Liver (tissue), 9 donors: ENCODE measurements around the gene DMD. TPM values are rescaled to one million over a fixed set of nuclear protein-coding genes. Genes with fewer than 3 reads are reported as not detected.

Experiments used
- DNase-seq: peaks from one replicate; pipeline ENCODE4 v3.0.0-alpha.2; 2017; ENCODE audit warnings: low spot score
- H3K27ac ChIP-seq, 2 donors: one replicate each; pipeline ENCODE4 v1.7.0; 2013; ENCODE audit warnings: inconsistent platforms in 2 of 2, low read length in 2 of 2, control low read depth in 1 of 2, low read depth in 1 of 2, mild to moderate bottlenecking in 1 of 2
- H3K27me3 ChIP-seq, 4 donors: one replicate each; pipeline versions ENCODE4 v1.6.1 to v1.7.0; 2013; ENCODE audit warnings: low read length in 3 of 4, inconsistent platforms in 1 of 4, mild to moderate bottlenecking in 1 of 4, moderate library complexity in 1 of 4; ENCODE audit not compliant: control insufficient read depth in 4 of 4, insufficient read depth in 4 of 4
- H3K36me3 ChIP-seq, 4 donors: one replicate each; pipeline versions ENCODE4 v1.6.1 to v1.7.0; 2013; ENCODE audit warnings: low read length in 3 of 4, mild to moderate bottlenecking in 3 of 4, low read depth in 1 of 4, moderate library complexity in 1 of 4; ENCODE audit not compliant: control insufficient read depth in 4 of 4, insufficient read depth in 3 of 4
- H3K4me1 ChIP-seq, 4 donors: one replicate each; pipeline versions ENCODE4 v1.6.1 to v1.7.0; 2013; ENCODE audit warnings: low read length in 3 of 4, mild to moderate bottlenecking in 3 of 4, moderate library complexity in 1 of 4; ENCODE audit not compliant: control insufficient read depth in 4 of 4, insufficient read depth in 4 of 4
- H3K4me3 ChIP-seq, 3 donors: one replicate each; pipeline versions ENCODE4 v1.6.1 to v1.7.0; 2013; ENCODE audit warnings: low read length in 3 of 3, control low read depth in 1 of 3, low read depth in 1 of 3, mild to moderate bottlenecking in 1 of 3
- H3K9ac ChIP-seq, 2 donors: one replicate each; pipeline ENCODE4 v1.7.0; 2013; ENCODE audit warnings: low read length in 2 of 2, mild to moderate bottlenecking in 2 of 2, moderate library complexity in 2 of 2, control low read depth in 1 of 2, low read depth in 1 of 2
- H3K9me3 ChIP-seq, 4 donors: one replicate each; pipeline versions ENCODE4 v1.6.1 to v1.7.0; 2013; ENCODE audit warnings: low read length in 3 of 4; ENCODE audit not compliant: control insufficient read depth in 4 of 4
- EGR1 ChIP-seq, 2 donors: IDR thresholded peaks; 2 replicates each; pipeline ENCODE4 v1.6.1; 2016 to 2018; ENCODE audit warnings: antibody characterized with exemption in 2 of 2, low read depth in 2 of 2
- FOXA2 ChIP-seq: IDR thresholded peaks from 2 replicates; pipeline ENCODE4 v1.6.1; 2016; ENCODE audit warnings: antibody characterized with exemption
- GABPA ChIP-seq, 2 donors: IDR thresholded peaks in 1 of 2; conservative IDR thresholded peaks in 1 of 2; 2 replicates each; pipeline ENCODE4 v1.6.1; 2016; ENCODE audit warnings: antibody characterized with exemption in 2 of 2, mild to moderate bottlenecking in 1 of 2, moderate library complexity in 1 of 2
- HNF4A ChIP-seq, 2 donors: conservative IDR thresholded peaks; 2 replicates each; pipeline ENCODE4 v1.6.1; 2016; ENCODE audit warnings: antibody characterized with exemption in 2 of 2, mild to moderate bottlenecking in 2 of 2
- HNF4G ChIP-seq: IDR thresholded peaks from 2 replicates; pipeline ENCODE4 v1.6.1; 2016; ENCODE audit warnings: antibody characterized with exemption
- JUND ChIP-seq, 2 donors: IDR thresholded peaks; 2 replicates each; pipeline ENCODE4 v1.6.1; 2016; ENCODE audit warnings: antibody characterized with exemption in 2 of 2
- RAD21 ChIP-seq, 2 donors: IDR thresholded peaks; 2 replicates each; pipeline ENCODE4 v1.6.1; 2016; ENCODE audit warnings: antibody characterized with exemption in 2 of 2, mild to moderate bottlenecking in 2 of 2
- RXRA ChIP-seq, 2 donors: IDR thresholded peaks; 2 replicates each; pipeline ENCODE4 v1.6.1; 2017 to 2018; ENCODE audit warnings: antibody characterized with exemption in 2 of 2, mild to moderate bottlenecking in 1 of 2
- TAF1 ChIP-seq: conservative IDR thresholded peaks from 2 replicates; pipeline ENCODE4 v1.6.1; 2016; ENCODE audit warnings: antibody characterized with exemption, mild to moderate bottlenecking
- YY1 ChIP-seq: IDR thresholded peaks from 2 replicates; pipeline ENCODE4 v1.6.1; 2016; ENCODE audit warnings: antibody characterized with exemption, mild to moderate bottlenecking
- WGBS: extraction: QIAGEN DNeasy Blood & Tissue Kit; methylation state at CpG from one replicate; pipeline ENCODE4 v1.1.7; 2013; 5-methylcytosine and 5-hydroxymethylcytosine counted together
- polyA plus RNA-seq, 2 donors: library from polyadenylated mRNA; stranded (reverse) in 1 of 2; unstranded in 1 of 2; fragments of 200-250 nt in 1 of 2; fragments of >200 nt in 1 of 2; fragmentation: Nextera tagmentation in 1 of 2; extraction: Ambion mirVana in 1 of 2; gene quantifications; one replicate each; pipeline versions ENCODE4 v1.2.1 to v1.2.3, GENCODE V29; 2013 to 2015
- total RNA-seq, 2 donors: library from RNA; depleted of rRNA; stranded (reverse); fragments of >200 nt; gene quantifications; one replicate each; pipeline ENCODE4 v1.2.3, GENCODE V29; 2014
- TF ChIP-seq, protein P1 (sequence below): IDR thresholded peaks from 2 replicates; pipeline ENCODE4 v1.6.1; 2016; ENCODE audit warnings: antibody characterized with exemption
- TF ChIP-seq, protein P2 (sequence below): fragments of 150-350 bp; IDR thresholded peaks from 2 replicates; pipeline ENCODE4 v1.5.1; 2017; ENCODE audit warnings: improper control_type of control experiment, low read depth, low read length; ENCODE audit not compliant: missing input control
- TF ChIP-seq, protein P3 (sequence below): IDR thresholded peaks from 2 replicates; pipeline ENCODE4 v1.6.1; 2016; ENCODE audit warnings: antibody characterized with exemption
- donor health status: healthy.
- donor health status: healthy.
- donor health status: healthy.
- donor health status: healthy.
- donor health status: healthy.

The DMD gene
- total and polyA plus RNA-seq, 4 donors, result 14.6 to 61.9 (median 23.9) TPM

DNA sequence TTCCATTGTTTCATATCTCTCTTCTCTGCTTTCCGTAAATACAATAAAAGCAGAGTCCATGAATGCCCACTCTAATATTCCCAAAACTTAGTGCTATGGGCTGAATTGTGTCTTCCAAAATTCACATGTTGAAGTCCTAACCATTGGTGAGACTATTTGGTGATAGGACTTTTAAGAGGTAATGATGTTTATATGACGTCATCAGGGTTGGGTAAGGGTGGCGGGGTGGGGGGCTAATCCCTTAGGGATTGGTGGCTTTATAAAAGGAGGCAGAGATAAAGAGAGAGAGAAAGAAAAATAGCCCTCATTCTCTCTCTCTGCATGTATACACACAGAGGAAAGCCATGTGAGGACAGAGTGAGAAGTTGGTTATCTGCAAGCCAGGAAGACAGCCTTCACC lies 722.2 kb downstream of the DMD start:
- DNase-seq, result no peak
- Histone ChIP-seq H3K9me3 (no peaks in the 10 kb centered on the region), H3K4me1 (no peaks in the 10 kb centered on the region), H3K4me3 (no peak overlapping the region), H3K27me3 (no peaks in the 10 kb centered on the region), H3K36me3 (no peaks in the 10 kb centered on the region), H3K9ac (no peak overlapping the region), H3K27ac (no peak overlapping the region)
- TF ChIP-seq RAD21 (IDR thresholded peaks at IDR 0.05), result no peak
- no peak for TF ChIP-seq EGR1 (IDR thresholded peaks at IDR 0.05; ENCODE audit: low read depth in 2 of 2)
- TF ChIP-seq HNF4A (conservative IDR thresholded peaks at IDR 0.05), result no peak
- TF ChIP-seq, protein P1, sequence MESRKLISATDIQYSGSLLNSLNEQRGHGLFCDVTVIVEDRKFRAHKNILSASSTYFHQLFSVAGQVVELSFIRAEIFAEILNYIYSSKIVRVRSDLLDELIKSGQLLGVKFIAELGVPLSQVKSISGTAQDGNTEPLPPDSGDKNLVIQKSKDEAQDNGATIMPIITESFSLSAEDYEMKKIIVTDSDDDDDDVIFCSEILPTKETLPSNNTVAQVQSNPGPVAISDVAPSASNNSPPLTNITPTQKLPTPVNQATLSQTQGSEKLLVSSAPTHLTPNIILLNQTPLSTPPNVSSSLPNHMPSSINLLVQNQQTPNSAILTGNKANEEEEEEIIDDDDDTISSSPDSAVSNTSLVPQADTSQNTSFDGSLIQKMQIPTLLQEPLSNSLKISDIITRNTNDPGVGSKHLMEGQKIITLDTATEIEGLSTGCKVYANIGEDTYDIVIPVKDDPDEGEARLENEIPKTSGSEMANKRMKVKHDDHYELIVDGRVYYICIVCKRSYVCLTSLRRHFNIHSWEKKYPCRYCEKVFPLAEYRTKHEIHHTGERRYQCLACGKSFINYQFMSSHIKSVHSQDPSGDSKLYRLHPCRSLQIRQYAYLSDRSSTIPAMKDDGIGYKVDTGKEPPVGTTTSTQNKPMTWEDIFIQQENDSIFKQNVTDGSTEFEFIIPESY, result no peak
- TF ChIP-seq FOXA2, result no peak
- no peak for TF ChIP-seq RXRA (IDR thresholded peaks at IDR 0.05)
- no peak for TF ChIP-seq TAF1
- WGBS, result 55% methylated on average over 3 of the region's 3 CpGs

DNA sequence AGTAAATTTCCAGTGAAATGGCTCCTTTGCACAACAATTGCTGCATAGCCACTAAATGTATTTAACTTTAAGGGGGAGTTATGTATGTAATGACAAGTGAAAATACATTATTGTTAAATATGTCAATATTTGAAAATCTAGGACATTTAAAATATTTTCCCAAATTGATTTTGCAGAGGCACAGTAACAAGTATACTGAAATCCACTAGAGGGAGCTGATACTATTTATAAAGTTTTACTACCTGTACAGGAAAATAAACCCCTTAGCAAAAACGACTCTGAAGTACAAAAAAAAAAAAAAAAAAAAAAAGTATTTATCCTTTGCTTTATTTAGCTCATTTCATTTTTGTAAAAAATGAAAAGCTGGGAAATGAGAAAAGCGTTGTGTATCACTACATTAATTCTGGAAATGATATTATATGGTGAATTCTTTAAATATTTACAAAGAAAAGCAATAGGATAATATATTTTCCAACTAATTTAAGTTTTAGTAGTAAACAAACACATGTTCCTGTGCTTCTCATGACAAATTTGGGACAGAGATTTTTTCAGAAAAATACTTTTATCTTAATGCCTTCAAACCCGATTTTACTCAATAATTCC lies 727.7 kb downstream of the DMD start:
- Histone ChIP-seq H3K36me3 (no peaks in the 10 kb centered on the region), H3K9ac (no peak overlapping the region), H3K9me3 (no peaks in the 10 kb centered on the region), H3K27ac (no peak overlapping the region), H3K27me3 (peaks cover 0 to 2% (median 0%) of the 10 kb centered on the region in 4 donors), H3K4me3 (no peak overlapping the region), H3K4me1 (no peaks in the 10 kb centered on the region)
- TF ChIP-seq JUND (IDR thresholded peaks at IDR 0.05) (no peak), YY1 (no peak), RAD21 (IDR thresholded peaks at IDR 0.05) (peak; percentile 11 to 50), GABPA (IDR thresholded peaks at IDR 0.05 in 1 of 2, conservative IDR thresholded peaks at IDR 0.05 in 1 of 2) (no peak)
- TF ChIP-seq, protein P2, sequence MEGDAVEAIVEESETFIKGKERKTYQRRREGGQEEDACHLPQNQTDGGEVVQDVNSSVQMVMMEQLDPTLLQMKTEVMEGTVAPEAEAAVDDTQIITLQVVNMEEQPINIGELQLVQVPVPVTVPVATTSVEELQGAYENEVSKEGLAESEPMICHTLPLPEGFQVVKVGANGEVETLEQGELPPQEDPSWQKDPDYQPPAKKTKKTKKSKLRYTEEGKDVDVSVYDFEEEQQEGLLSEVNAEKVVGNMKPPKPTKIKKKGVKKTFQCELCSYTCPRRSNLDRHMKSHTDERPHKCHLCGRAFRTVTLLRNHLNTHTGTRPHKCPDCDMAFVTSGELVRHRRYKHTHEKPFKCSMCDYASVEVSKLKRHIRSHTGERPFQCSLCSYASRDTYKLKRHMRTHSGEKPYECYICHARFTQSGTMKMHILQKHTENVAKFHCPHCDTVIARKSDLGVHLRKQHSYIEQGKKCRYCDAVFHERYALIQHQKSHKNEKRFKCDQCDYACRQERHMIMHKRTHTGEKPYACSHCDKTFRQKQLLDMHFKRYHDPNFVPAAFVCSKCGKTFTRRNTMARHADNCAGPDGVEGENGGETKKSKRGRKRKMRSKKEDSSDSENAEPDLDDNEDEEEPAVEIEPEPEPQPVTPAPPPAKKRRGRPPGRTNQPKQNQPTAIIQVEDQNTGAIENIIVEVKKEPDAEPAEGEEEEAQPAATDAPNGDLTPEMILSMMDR, result peak; percentile 20
- TF ChIP-seq, protein P3, sequence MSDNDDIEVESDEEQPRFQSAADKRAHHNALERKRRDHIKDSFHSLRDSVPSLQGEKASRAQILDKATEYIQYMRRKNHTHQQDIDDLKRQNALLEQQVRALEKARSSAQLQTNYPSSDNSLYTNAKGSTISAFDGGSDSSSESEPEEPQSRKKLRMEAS, result no peak
- 37% methylated on average over 3 of the region's 3 CpGs for WGBS
- no peak for DNase-seq

DNA sequence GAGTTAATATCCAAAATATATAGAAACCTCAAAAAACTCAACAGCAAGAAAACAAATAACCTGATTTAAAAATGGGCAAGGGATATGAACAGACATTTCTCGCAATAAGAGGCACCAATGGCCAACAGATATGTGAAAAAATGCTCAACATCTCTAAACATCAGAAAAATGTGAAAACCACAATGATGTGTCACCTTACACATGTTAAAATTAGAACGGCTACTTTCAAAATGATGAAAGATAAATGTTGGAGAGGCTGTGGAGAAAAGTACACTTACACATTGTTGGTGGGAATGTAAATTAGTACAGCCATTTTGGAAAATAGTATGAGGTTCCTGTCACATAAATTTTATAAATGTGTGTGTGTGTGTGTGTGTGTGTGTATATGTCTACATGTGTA lies 731.3 kb downstream of the DMD start:
- 89% methylated on average over 2 of the region's 2 CpGs for WGBS
- Histone ChIP-seq H3K4me1 (no peaks in the 10 kb centered on the region), H3K9ac (no peak overlapping the region), H3K27ac (no peak overlapping the region), H3K4me3 (no peak overlapping the region), H3K9me3 (no peaks in the 10 kb centered on the region), H3K27me3 (peaks cover 0 to 8% (median 1%) of the 10 kb centered on the region in 4 donors), H3K36me3 (no peaks in the 10 kb centered on the region)
- TF ChIP-seq JUND (IDR thresholded peaks at IDR 0.05) (no peak), HNF4G (no peak), GABPA (IDR thresholded peaks at IDR 0.05 in 1 of 2, conservative IDR thresholded peaks at IDR 0.05 in 1 of 2) (no peak), EGR1 (IDR thresholded peaks at IDR 0.05; ENCODE audit: low read depth in 2 of 2) (no peak)
- no peak for DNase-seq
